Upper lobe of left lung (tissue), 6 donors: ENCODE measurements around the gene TP53BP1. TPM values are rescaled to one million over a fixed set of nuclear protein-coding genes. Genes with fewer than 3 reads are reported as not detected.

Experiments
- total RNA-seq, 6 donors: library from RNA; depleted of rRNA in 4 of 6; stranded (reverse); fragments of >200 nt in 4 of 6; gene quantifications; one replicate each; pipeline versions ENCODE4 v1.1.0 to v1.2.1, GENCODE V29; 2016 to 2021
- donor health status: DM: no; HTN: no; CAD: no; lungs with moderate emphysema.
- donor health status: DM: no; HTN: yes; CAD: no; lungs with severe emphysema.

The TP53BP1 gene
- total RNA-seq, 6 donors from 2014 or later, result 19.3 to 122 (median 28.7) TPM

Other genes starting within 250 kb of the TP53BP1 start
- under 1 TPM in 1 of 6 donors, not detected in 5; 0.30 TPM for gene TGM5, start 226.2 kb downstream of the TP53BP1 start, total RNA-seq
- gene TGM7, start 190.9 kb downstream of the TP53BP1 start, total RNA-seq, result not detected
- 1 to 10 TPM; 1.0 to 8.2 (median 6.3) TPM for gene LCMT2, start 162.6 kb downstream of the TP53BP1 start, total RNA-seq
- gene ZSCAN29, start 122.1 kb downstream of the TP53BP1 start, total RNA-seq, result 10 to 100 TPM; 23.9 to 63.9 (median 24.7) TPM
- 10 to 100 TPM in 5 of 6 donors, 1 to 10 TPM in 1; 5.2 to 20.2 (median 17.0) TPM for gene TUBGCP4, start 122.1 kb downstream of the TP53BP1 start, total RNA-seq
- 1 to 10 TPM; 2.9 to 9.8 (median 6.1) TPM for gene MAP1A, start 24.5 kb upstream of the TP53BP1 start, total RNA-seq
- 10 to 100 TPM in 5 of 6 donors, 1 to 10 TPM in 1; 7.1 to 71.2 (median 30.1) TPM for gene PPIP5K1, start 97.1 kb upstream of the TP53BP1 start, total RNA-seq
- gene CKMT1B, start 100.9 kb upstream of the TP53BP1 start, total RNA-seq, result 1 to 10 TPM in 3 of 6 donors, under 1 TPM in 3; 0.30 to 10.0 (median 2.3) TPM
- 1 to 10 TPM in 2 of 6 donors, under 1 TPM in 2, not detected in 2; 0.07 to 4.2 (median 1.0) TPM for gene STRC, start 125.6 kb upstream of the TP53BP1 start, total RNA-seq
- 10 to 100 TPM in 1 of 6 donors, 1 to 10 TPM in 4, under 1 TPM in 1; 0.91 to 15.7 (median 2.5) TPM for gene CATSPER2, start 155.7 kb upstream of the TP53BP1 start, total RNA-seq
- 1 to 10 TPM in 5 of 6 donors, not detected in 1; 1.3 to 4.6 (median 2.6) TPM for gene CKMT1A, start 200.7 kb upstream of the TP53BP1 start, total RNA-seq